Stomach (tissue), 4 donors: ENCODE results near the gene TTN.

ENCODE experiments used
- CTCF ChIP-seq, 7 experiments: fragments of 450-650 bp in 4 of 7; fragments of 200-600 bp in 3 of 7; sonication (generic) in 3 of 7; IDR thresholded peaks; one replicate each; pipeline ENCODE4 v1.5.1; 2016 to 2019; ENCODE audit warnings: antibody characterized with exemption in 7 of 7, control low read depth in 2 of 7, mild to moderate bottlenecking in 1 of 7
- EP300 ChIP-seq: sonication (generic); formaldehyde crosslinking; IDR thresholded peaks from one replicate; pipeline ENCODE4 v1.6.1; 2017; ENCODE audit warnings: antibody characterized with exemption
- POLR2A ChIP-seq, 4 donors: fragments of 450-650 bp; IDR thresholded peaks; one replicate each; pipeline ENCODE4 v1.6.1; 2016; ENCODE audit warnings: antibody characterized with exemption in 4 of 4, control low read depth in 2 of 4, mild to moderate bottlenecking in 1 of 4, moderate library complexity in 1 of 4
- POLR2AphosphoS5 ChIP-seq, 3 donors: sonication (generic); formaldehyde crosslinking; IDR thresholded peaks; one replicate each; pipeline ENCODE4 v1.6.1; 2016; ENCODE audit warnings: antibody characterized with exemption in 3 of 3

- peak in 5 of 7 experiments; percentile 51 to 71 (median 58) for TF ChIP-seq CTCF (IDR thresholded peaks at IDR 0.05)
- TF ChIP-seq EP300 = no peak
- TF ChIP-seq POLR2A (IDR thresholded peaks at IDR 0.05) = no peak
- peak; percentile 59 to 83 (median 68) for TF ChIP-seq POLR2AphosphoS5 (IDR thresholded peaks at IDR 0.05)
These were observed 284.1 kb downstream of the TTN start for GRCh38 chr2:178522950-178523595.
